Measurements from ENCODE around the gene SLC25A12. TPM values are rescaled to one million over a fixed set of nuclear protein-coding genes. Genes with fewer than 3 reads are reported as not detected.

SLC25A12 gene
- polyA plus RNA-seq, 1 of the 3 experiments (the other 2 are of a cell fraction): 13.0 TPM

DNA sequence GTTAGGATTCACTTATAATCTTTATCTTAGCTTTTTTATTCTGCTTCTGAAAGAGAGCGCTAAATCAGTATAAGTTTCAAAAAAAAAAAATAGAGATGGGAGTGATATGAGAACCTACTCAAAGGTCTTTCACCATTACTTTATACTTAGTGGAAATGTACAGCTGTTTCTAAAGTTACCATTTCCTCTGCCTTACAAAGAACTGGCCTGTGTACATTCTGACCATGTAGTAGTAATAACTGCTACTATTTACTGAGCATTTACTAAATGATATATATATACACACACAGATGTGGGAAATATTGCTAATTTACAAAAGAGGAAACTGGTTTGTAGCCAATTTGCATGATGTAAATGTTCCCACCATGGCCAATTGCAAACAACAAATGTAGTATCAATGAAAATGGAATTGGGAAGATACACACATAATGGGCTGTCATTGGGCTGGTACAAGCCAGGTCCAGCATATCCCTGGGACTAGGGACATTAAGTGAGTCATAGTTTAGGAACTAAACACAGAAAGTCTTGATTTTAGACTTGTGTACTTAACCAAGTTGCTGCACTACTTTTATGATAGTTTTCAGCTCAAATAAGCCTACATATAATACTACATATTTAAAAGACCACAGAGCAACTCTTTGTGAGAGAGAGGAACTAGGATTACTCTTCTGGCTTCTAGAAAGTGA, 139.6 kb downstream of the SLC25A12 start:
- Histone ChIP-seq H3F3A (replicated peaks; ENCODE audit: insufficient read depth) (peaks cover 12% of the 10 kb centered on the region), H3K36me3 (replicated peaks in 1 of 2; ENCODE audit: control insufficient read depth in 1 of 2, insufficient read depth in 2 of 2, low read length in 1 of 2) (peaks cover 51 to 73% of the 10 kb centered on the region in 2 experiments), H3K4me1 (ENCODE audit: control insufficient read depth in 1 of 2, insufficient read depth in 2 of 2, low read depth in 1 of 2, low read length in 1 of 2) (no peaks in the 10 kb centered on the region; a peak in 1 of 4 replicates), H3K27me3 (ENCODE audit: insufficient read depth) (no peaks in the 10 kb centered on the region), H3K79me2 (ENCODE audit: insufficient read depth) (peaks cover 7% of the 10 kb centered on the region), H3K9ac (no peak overlapping the region), H4K20me1 (ENCODE audit: insufficient read depth) (no peaks in the 10 kb centered on the region), H3K4me2 (no peak overlapping the region), H3K9me3 (no peaks in the 10 kb centered on the region), H3K27ac (ENCODE audit: low read depth in 2 of 2, low read length in 1 of 2) (no peak overlapping the region), H2AFZ (ENCODE audit: low read depth) (no peak overlapping the region), H3K4me3 (ENCODE audit: low read depth in 2 of 2, low read length in 1 of 2) (no peak overlapping the region), H3K9me2 (no peaks in the 10 kb centered on the region)
- POLR2A ChIA-PET: no interaction called here
- DNase-seq: no peak
- CTCF ChIA-PET: interaction anchor here (1.3 kb wide), 1 partner anchor 373 kb away, joined by 3 read pairs; no protein-coding TSS in a partner anchor
- 97% methylated on average over 1 of the region's 1 CpG for WGBS (ENCODE audit: low lambda C conversion rate)
- TF ChIP-seq POLR2AphosphoS5 (IDR thresholded peaks at IDR 0.05; ENCODE audit: low read depth, low read length): no peak
- no peak for TF ChIP-seq RAD21 (IDR thresholded peaks at IDR 0.05; ENCODE audit: low read length)
- no peak for TF ChIP-seq SMC3 (IDR thresholded peaks at IDR 0.05; ENCODE audit: low read depth, low read length)
- no peak for TF ChIP-seq FOSL2 (IDR thresholded peaks at IDR 0.05; ENCODE audit: borderline replicate concordance, low read depth)
- no peak for TF ChIP-seq RCOR1 (IDR thresholded peaks at IDR 0.05; ENCODE audit: low read length)
- TF ChIP-seq, protein P1, sequence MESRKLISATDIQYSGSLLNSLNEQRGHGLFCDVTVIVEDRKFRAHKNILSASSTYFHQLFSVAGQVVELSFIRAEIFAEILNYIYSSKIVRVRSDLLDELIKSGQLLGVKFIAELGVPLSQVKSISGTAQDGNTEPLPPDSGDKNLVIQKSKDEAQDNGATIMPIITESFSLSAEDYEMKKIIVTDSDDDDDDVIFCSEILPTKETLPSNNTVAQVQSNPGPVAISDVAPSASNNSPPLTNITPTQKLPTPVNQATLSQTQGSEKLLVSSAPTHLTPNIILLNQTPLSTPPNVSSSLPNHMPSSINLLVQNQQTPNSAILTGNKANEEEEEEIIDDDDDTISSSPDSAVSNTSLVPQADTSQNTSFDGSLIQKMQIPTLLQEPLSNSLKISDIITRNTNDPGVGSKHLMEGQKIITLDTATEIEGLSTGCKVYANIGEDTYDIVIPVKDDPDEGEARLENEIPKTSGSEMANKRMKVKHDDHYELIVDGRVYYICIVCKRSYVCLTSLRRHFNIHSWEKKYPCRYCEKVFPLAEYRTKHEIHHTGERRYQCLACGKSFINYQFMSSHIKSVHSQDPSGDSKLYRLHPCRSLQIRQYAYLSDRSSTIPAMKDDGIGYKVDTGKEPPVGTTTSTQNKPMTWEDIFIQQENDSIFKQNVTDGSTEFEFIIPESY (IDR thresholded peaks at IDR 0.05; ENCODE audit: borderline replicate concordance, low read depth): no peak
- TF ChIP-seq ELF1 (IDR thresholded peaks at IDR 0.05): no peak

DNA sequence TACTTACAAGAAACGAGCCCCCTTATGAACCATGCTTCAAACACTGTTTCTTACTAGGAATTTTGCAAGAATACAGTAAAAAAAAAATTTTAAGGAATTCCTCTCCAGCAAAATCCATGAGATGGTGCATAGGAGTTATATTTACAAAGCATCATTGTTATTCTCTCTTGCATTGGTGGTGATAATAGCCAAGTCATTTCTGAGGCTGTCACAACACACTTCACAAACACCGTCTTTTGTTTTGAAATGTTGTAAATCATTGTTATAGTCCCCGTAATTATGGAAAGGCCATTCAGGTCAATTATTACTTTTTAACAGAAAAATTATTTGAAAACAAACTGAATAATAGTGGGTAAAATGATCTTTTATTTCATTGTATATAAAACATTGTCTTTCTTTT, 146.7 kb downstream of the SLC25A12 start:
- POLR2A ChIA-PET: no interaction called here

More for the DNA sequence above, 146.7 kb downstream of the SLC25A12 start:
- no peak overlapping the region for H3K4me2 ChIP-seq
- TF ChIP-seq FOXJ3 (CRISPR knock-in tag; IDR thresholded peaks at IDR 0.05) (no peak), RXRA (IDR thresholded peaks at IDR 0.05; ENCODE audit: borderline replicate concordance, low read depth) (no peak), SMC3 (IDR thresholded peaks at IDR 0.05; ENCODE audit: low read depth, low read length) (no peak), TAF1 (IDR thresholded peaks at IDR 0.05; ENCODE audit: borderline replicate concordance, low read depth, low read length) (no peak), RFX5 (IDR thresholded peaks at IDR 0.05; ENCODE audit: low read length) (no peak), EZH2phosphoT487 (IDR thresholded peaks at IDR 0.05; ENCODE audit: borderline replicate concordance, low read depth) (no peak), ELF1 (IDR thresholded peaks at IDR 0.05) (no peak), RAD21 (IDR thresholded peaks at IDR 0.05; ENCODE audit: low read length) (no peak), EP300 (IDR thresholded peaks at IDR 0.05; ENCODE audit: borderline replicate concordance in 1 of 2, low read depth in 1 of 2, low read length in 1 of 2) (no peak), MXI1 (IDR thresholded peaks at IDR 0.05; ENCODE audit: low read depth, low read length) (no peak), MEF2A (IDR thresholded peaks at IDR 0.05; ENCODE audit: borderline replicate concordance, low read depth) (no peak), FOSL2 (IDR thresholded peaks at IDR 0.05; ENCODE audit: borderline replicate concordance, low read depth) (no peak), NFIC (IDR thresholded peaks at IDR 0.05; ENCODE audit: borderline replicate concordance) (no peak)
- TF ChIP-seq, protein P2, sequence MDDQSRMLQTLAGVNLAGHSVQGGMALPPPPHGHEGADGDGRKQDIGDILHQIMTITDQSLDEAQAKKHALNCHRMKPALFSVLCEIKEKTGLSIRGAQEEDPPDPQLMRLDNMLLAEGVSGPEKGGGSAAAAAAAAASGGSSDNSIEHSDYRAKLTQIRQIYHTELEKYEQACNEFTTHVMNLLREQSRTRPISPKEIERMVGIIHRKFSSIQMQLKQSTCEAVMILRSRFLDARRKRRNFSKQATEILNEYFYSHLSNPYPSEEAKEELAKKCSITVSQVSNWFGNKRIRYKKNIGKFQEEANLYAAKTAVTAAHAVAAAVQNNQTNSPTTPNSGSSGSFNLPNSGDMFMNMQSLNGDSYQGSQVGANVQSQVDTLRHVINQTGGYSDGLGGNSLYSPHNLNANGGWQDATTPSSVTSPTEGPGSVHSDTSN (IDR thresholded peaks at IDR 0.05): no peak
- H3K9ac ChIP-seq: no peak overlapping the region
- H3K9me2 ChIP-seq: no peaks in the 10 kb centered on the region
- no peaks in the 10 kb centered on the region for H3K27me3 ChIP-seq (ENCODE audit: insufficient read depth)
- H2AFZ ChIP-seq (ENCODE audit: low read depth): no peak overlapping the region
- H3K27ac ChIP-seq (ENCODE audit: low read depth in 2 of 2, low read length in 1 of 2): no peak overlapping the region
- no peak overlapping the region for H3K4me3 ChIP-seq (ENCODE audit: low read depth in 2 of 2, low read length in 1 of 2)
- no peak for DNase-seq
- 96% methylated on average over 3 of the region's 3 CpGs for WGBS (ENCODE audit: low lambda C conversion rate)
- no peaks in the 10 kb centered on the region for H4K20me1 ChIP-seq (ENCODE audit: insufficient read depth)
- no peaks in the 10 kb centered on the region for H3K9me3 ChIP-seq
- peaks cover 91% of the 10 kb centered on the region in 2 experiments for H3K36me3 ChIP-seq (replicated peaks in 1 of 2; ENCODE audit: control insufficient read depth in 1 of 2, insufficient read depth in 2 of 2, low read length in 1 of 2)
- CTCF ChIA-PET: interaction anchor here (1.2 kb wide), 1 partner anchor 146 kb away, joined by 4 read pairs; no protein-coding TSS in a partner anchor
- no peaks in the 10 kb centered on the region for H3K79me2 ChIP-seq (ENCODE audit: insufficient read depth)
- H3F3A ChIP-seq (replicated peaks; ENCODE audit: insufficient read depth): no peaks in the 10 kb centered on the region
- H3K4me1 ChIP-seq (ENCODE audit: control insufficient read depth in 1 of 2, insufficient read depth in 2 of 2, low read depth in 1 of 2, low read length in 1 of 2): no peaks in the 10 kb centered on the region
